ENCODE results near the gene HSPBAP1. TPM values are rescaled to one million over a fixed set of nuclear protein-coding genes. Genes with fewer than 3 reads are reported as not detected.

HSPBAP1 gene
- total and polyA plus RNA-seq, 9 of the 15 experiments (the other 6 are each of a cell fraction or from before 2014, with no cell fraction given): 2.1 to 4.5 (median 3.4) TPM

- peak; percentile 47; the same call in 1 of the 2 replicates for TF ChIP-seq ZBTB40 (IDR thresholded peaks at IDR 0.05)
- no peak for TF ChIP-seq ZBTB40 (CRISPR knock-in tag; IDR thresholded peaks at IDR 0.05)
- peak in 2 of 3 experiments; percentile 56 to 65; a peak in 3 of 6 replicates for TF ChIP-seq ZBTB11 (CRISPR knock-in tag; IDR thresholded peaks at IDR 0.05)
- peak; percentile 62; the same call in 1 of the 2 replicates for TF ChIP-seq JUND (IDR thresholded peaks at IDR 0.05; ENCODE audit: borderline replicate concordance, low read depth, low read length)
- no peak; the same call in 2 of the 3 replicates for TF ChIP-seq JUND (tag; IDR thresholded peaks at IDR 0.05; ENCODE audit: borderline replicate concordance, low read depth, low read length)
- no peak for TF ChIP-seq ZNF140 (CRISPR knock-in tag; IDR thresholded peaks at IDR 0.05)
- peak; percentile 62 for TF ChIP-seq POLR2A (conservative IDR thresholded peaks at IDR 0.05)
- TF ChIP-seq HSF4 (CRISPR knock-in tag; IDR thresholded peaks at IDR 0.05; ENCODE audit: borderline replicate concordance): no peak
Observed at GRCh38 chr3:122793568-122794416, at the start of gene HSPBAP1 (continued).
